HG02623 (cell line): ENCODE data around the gene NAA40.

Experiments used
- ATAC-seq: cut with Tn5 transposase; IDR thresholded peaks from one replicate; pipeline ENCODE4 v1.9.1; 2021; ENCODE audit warnings: moderate library complexity; ENCODE audit not compliant: unreplicated experiment

NAA40 gene

GRCh38 chr11:64006398-64006797, 67.6 kb downstream of the NAA40 start:
- no peak for ATAC-seq
